SK-N-SH treated with all-trans-retinoic acid at 6 μM for 48 hours (cell line): ENCODE measurements around the gene PEPD.
A peak's percentile ranks its signal among the peaks of the same experiment; 100 is the strongest.

Experiments
- ATAC-seq: fragments of 200-7000 bp; cut with Tn5 transposase; 3 replicates; pipeline ENCODE4 v1.9.1; 2020; ENCODE audit warnings: mild to moderate bottlenecking, moderate library complexity
- ARNTL ChIP-seq: fragments of 450-650 bp; formaldehyde crosslinking; IDR thresholded peaks from 2 replicates; pipeline ENCODE4 v1.5.0; 2020; ENCODE audit warnings: low read depth, mild to moderate bottlenecking, moderate library complexity, borderline replicate concordance
- BACH2 ChIP-seq: fragments of 250-450 bp; sonication (Bioruptor Pico); IDR thresholded peaks from 2 replicates; pipeline ENCODE4 v1.9.0; 2021; ENCODE audit warnings: mild to moderate bottlenecking, borderline replicate concordance
- CSDC2 ChIP-seq: fragments of 250-450 bp; sonication (Bioruptor Pico); IDR thresholded peaks from 2 replicates; pipeline ENCODE4 v1.5.0; 2020; ENCODE audit warnings: mild to moderate bottlenecking, moderate library complexity
- ESRRG ChIP-seq: fragments of 250-450 bp; sonication (Bioruptor Pico); IDR thresholded peaks from 2 replicates; pipeline ENCODE4 v1.6.1; 2021; ENCODE audit warnings: mild to moderate bottlenecking
- GLIS3 ChIP-seq: fragments of 250-450 bp; sonication (Bioruptor Pico); IDR thresholded peaks from 2 replicates; pipeline ENCODE4 v1.5.0; 2020; ENCODE audit warnings: mild to moderate bottlenecking, moderate library complexity
- OSR1 ChIP-seq: fragments of 250-450 bp; sonication (Bioruptor Pico); IDR thresholded peaks from 2 replicates; pipeline ENCODE4 v1.8.0; 2022; ENCODE audit warnings: moderate library complexity, mild to moderate bottlenecking, inconsistent platforms
- TOX ChIP-seq: fragments of 250-450 bp; sonication (Bioruptor Pico); IDR thresholded peaks from 2 replicates; pipeline ENCODE4 v1.8.0; 2021; ENCODE audit warnings: mild to moderate bottlenecking, moderate library complexity, borderline replicate concordance
- ZC3H10 ChIP-seq: fragments of 250-450 bp; sonication (Bioruptor Pico); IDR thresholded peaks from 2 replicates; pipeline ENCODE4 v1.5.1; 2021; ENCODE audit warnings: mild to moderate bottlenecking, moderate library complexity
- ZFP3 ChIP-seq: fragments of 250-450 bp; sonication (Bioruptor Pico); IDR thresholded peaks from 2 replicates; pipeline ENCODE4 v1.5.0; 2020; ENCODE audit warnings: mild to moderate bottlenecking, moderate library complexity
- ZFP30 ChIP-seq: fragments of 450-650 bp; formaldehyde crosslinking; IDR thresholded peaks from 2 replicates; pipeline ENCODE4 v1.5.0; 2022; ENCODE audit warnings: mild to moderate bottlenecking, moderate library complexity
- ZNF565 ChIP-seq: fragments of 450-650 bp; formaldehyde crosslinking; conservative IDR thresholded peaks from 2 replicates; pipeline ENCODE4 v1.5.0; 2020; ENCODE audit warnings: low read depth, mild to moderate bottlenecking, moderate library complexity
- ZNF70 ChIP-seq: fragments of 450-650 bp; formaldehyde crosslinking; IDR thresholded peaks from 2 replicates; pipeline ENCODE4 v1.5.0; 2020; ENCODE audit warnings: mild to moderate bottlenecking, moderate library complexity
- TF ChIP-seq, protein P1 (sequence below): fragments of 250-450 bp; sonication (Bioruptor Pico); IDR thresholded peaks from 2 replicates; pipeline ENCODE4 v1.5.1; 2020; ENCODE audit warnings: low read depth, mild to moderate bottlenecking, moderate library complexity
- TF ChIP-seq, protein P2 (sequence below): fragments of 250-450 bp; sonication (Bioruptor Pico); IDR thresholded peaks from 2 replicates; pipeline ENCODE4 v1.5.0; 2020; ENCODE audit warnings: mild to moderate bottlenecking, moderate library complexity
- TF ChIP-seq, protein P3 (sequence below): fragments of 250-450 bp; sonication (Bioruptor Pico); IDR thresholded peaks from 2 replicates; pipeline ENCODE4 v1.8.0; 2020; ENCODE audit warnings: mild to moderate bottlenecking, moderate library complexity, borderline replicate concordance
- TF ChIP-seq, protein P4 (sequence below): fragments of 250-450 bp; sonication (Bioruptor Pico); IDR thresholded peaks from 2 replicates; pipeline ENCODE4 v1.8.0; 2021; ENCODE audit warnings: low read depth, mild to moderate bottlenecking, moderate library complexity, borderline replicate concordance
- TF ChIP-seq, protein P5 (sequence below): fragments of 250-450 bp; sonication (Bioruptor Pico); IDR thresholded peaks from 2 replicates; pipeline ENCODE4 v1.5.1; 2021; ENCODE audit warnings: mild to moderate bottlenecking, moderate library complexity

Gene PEPD

DNA sequence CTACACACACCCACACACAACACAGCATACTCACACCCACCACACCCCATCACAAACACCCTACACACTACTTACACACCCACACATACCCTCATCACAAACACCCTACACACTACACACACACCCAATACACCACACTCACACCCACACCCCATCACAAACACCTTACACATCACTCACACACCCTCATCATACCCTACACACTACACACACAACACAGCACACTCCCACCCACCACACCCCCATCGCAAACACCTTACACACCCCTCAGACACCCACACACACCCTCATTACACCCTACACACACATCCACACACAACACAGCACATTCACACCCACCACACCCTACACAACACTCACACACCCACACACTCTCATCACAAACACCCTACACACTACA, 15.8 kb downstream of the PEPD start:
- ATAC-seq = no peak
- TF ChIP-seq ZFP30 (CRISPR knock-in tag) = no peak
- TF ChIP-seq, protein P1, sequence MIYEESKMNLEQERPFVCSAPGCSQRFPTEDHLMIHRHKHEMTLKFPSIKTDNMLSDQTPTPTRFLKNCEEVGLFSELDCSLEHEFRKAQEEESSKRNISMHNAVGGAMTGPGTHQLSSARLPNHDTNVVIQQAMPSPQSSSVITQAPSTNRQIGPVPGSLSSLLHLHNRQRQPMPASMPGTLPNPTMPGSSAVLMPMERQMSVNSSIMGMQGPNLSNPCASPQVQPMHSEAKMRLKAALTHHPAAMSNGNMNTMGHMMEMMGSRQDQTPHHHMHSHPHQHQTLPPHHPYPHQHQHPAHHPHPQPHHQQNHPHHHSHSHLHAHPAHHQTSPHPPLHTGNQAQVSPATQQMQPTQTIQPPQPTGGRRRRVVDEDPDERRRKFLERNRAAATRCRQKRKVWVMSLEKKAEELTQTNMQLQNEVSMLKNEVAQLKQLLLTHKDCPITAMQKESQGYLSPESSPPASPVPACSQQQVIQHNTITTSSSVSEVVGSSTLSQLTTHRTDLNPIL = no peak
- no peak for TF ChIP-seq ESRRG (CRISPR knock-in tag)
- TF ChIP-seq ZFP3 (CRISPR knock-in tag) = no peak
- TF ChIP-seq GLIS3 (CRISPR knock-in tag) = no peak
- TF ChIP-seq CSDC2 (CRISPR knock-in tag) = no peak
- TF ChIP-seq, protein P2, sequence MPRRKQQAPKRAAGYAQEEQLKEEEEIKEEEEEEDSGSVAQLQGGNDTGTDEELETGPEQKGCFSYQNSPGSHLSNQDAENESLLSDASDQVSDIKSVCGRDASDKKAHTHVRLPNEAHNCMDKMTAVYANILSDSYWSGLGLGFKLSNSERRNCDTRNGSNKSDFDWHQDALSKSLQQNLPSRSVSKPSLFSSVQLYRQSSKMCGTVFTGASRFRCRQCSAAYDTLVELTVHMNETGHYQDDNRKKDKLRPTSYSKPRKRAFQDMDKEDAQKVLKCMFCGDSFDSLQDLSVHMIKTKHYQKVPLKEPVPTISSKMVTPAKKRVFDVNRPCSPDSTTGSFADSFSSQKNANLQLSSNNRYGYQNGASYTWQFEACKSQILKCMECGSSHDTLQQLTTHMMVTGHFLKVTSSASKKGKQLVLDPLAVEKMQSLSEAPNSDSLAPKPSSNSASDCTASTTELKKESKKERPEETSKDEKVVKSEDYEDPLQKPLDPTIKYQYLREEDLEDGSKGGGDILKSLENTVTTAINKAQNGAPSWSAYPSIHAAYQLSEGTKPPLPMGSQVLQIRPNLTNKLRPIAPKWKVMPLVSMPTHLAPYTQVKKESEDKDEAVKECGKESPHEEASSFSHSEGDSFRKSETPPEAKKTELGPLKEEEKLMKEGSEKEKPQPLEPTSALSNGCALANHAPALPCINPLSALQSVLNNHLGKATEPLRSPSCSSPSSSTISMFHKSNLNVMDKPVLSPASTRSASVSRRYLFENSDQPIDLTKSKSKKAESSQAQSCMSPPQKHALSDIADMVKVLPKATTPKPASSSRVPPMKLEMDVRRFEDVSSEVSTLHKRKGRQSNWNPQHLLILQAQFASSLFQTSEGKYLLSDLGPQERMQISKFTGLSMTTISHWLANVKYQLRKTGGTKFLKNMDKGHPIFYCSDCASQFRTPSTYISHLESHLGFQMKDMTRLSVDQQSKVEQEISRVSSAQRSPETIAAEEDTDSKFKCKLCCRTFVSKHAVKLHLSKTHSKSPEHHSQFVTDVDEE (CRISPR knock-in tag) = no peak
- no peak for TF ChIP-seq TOX (CRISPR knock-in tag)
- no peak for TF ChIP-seq ZC3H10 (CRISPR knock-in tag)
- no peak for TF ChIP-seq ARNTL (CRISPR knock-in tag)
- TF ChIP-seq, protein P3, sequence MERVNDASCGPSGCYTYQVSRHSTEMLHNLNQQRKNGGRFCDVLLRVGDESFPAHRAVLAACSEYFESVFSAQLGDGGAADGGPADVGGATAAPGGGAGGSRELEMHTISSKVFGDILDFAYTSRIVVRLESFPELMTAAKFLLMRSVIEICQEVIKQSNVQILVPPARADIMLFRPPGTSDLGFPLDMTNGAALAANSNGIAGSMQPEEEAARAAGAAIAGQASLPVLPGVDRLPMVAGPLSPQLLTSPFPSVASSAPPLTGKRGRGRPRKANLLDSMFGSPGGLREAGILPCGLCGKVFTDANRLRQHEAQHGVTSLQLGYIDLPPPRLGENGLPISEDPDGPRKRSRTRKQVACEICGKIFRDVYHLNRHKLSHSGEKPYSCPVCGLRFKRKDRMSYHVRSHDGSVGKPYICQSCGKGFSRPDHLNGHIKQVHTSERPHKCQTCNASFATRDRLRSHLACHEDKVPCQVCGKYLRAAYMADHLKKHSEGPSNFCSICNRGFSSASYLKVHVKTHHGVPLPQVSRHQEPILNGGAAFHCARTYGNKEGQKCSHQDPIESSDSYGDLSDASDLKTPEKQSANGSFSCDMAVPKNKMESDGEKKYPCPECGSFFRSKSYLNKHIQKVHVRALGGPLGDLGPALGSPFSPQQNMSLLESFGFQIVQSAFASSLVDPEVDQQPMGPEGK (CRISPR knock-in tag) = no peak
- TF ChIP-seq, protein P4, sequence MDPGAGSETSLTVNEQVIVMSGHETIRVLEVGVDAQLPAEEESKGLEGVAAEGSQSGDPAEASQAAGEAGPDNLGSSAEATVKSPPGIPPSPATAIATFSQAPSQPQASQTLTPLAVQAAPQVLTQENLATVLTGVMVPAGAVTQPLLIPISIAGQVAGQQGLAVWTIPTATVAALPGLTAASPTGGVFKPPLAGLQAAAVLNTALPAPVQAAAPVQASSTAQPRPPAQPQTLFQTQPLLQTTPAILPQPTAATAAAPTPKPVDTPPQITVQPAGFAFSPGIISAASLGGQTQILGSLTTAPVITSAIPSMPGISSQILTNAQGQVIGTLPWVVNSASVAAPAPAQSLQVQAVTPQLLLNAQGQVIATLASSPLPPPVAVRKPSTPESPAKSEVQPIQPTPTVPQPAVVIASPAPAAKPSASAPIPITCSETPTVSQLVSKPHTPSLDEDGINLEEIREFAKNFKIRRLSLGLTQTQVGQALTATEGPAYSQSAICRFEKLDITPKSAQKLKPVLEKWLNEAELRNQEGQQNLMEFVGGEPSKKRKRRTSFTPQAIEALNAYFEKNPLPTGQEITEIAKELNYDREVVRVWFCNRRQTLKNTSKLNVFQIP (CRISPR knock-in tag) = no peak
- no peak for TF ChIP-seq ZNF70 (CRISPR knock-in tag)
- TF ChIP-seq ZNF565 (CRISPR knock-in tag) = no peak
- TF ChIP-seq BACH2 = no peak

DNA sequence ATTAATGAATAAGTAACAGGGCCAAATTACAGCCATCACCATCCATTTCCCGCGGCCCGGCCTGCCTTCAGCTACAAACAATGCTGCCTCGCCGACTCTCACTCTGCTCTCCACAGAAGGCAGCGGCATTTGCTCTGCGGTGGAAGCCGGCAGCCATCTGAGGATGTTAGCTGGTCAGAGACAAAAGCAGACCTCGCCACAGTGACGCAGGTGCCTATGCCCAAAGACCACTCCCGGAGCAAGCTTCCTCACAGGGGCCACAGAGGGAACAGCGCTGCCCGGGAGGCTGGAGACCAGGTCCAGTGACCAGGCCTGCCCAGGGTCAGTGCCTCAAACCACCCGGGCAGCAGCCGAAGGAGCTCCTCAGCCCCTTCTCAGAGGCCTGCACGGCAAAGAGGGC, 16.4 kb downstream of the PEPD start:
- TF ChIP-seq TOX (CRISPR knock-in tag) = no peak
- peak; percentile 55; the same call in 1 of the 2 replicates for TF ChIP-seq ZNF565 (CRISPR knock-in tag)
- TF ChIP-seq, protein P3 (CRISPR knock-in tag) = no peak
- 0 out of 2 replicates have a peak, but pooled peaks have one; percentile 39 for TF ChIP-seq ZFP3 (CRISPR knock-in tag)
- TF ChIP-seq OSR1 (CRISPR knock-in tag) = no peak
- TF ChIP-seq CSDC2 (CRISPR knock-in tag) = peak; percentile 25; the same call in 1 of the 2 replicates
- TF ChIP-seq, protein P5, sequence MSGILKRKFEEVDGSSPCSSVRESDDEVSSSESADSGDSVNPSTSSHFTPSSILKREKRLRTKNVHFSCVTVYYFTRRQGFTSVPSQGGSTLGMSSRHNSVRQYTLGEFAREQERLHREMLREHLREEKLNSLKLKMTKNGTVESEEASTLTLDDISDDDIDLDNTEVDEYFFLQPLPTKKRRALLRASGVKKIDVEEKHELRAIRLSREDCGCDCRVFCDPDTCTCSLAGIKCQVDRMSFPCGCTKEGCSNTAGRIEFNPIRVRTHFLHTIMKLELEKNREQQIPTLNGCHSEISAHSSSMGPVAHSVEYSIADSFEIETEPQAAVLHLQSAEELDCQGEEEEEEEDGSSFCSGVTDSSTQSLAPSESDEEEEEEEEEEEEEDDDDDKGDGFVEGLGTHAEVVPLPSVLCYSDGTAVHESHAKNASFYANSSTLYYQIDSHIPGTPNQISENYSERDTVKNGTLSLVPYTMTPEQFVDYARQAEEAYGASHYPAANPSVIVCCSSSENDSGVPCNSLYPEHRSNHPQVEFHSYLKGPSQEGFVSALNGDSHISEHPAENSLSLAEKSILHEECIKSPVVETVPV = no peak
- TF ChIP-seq, protein P1 = no peak
- no peak for ATAC-seq
